ENCODE measurements around the gene ULBP2.
"Not testable (repeated sequence)": the region's sequence is repeated elsewhere in the genome, so short reads cannot be mapped to it uniquely, and the experiment has no call there.

Gene ULBP2, protein sequence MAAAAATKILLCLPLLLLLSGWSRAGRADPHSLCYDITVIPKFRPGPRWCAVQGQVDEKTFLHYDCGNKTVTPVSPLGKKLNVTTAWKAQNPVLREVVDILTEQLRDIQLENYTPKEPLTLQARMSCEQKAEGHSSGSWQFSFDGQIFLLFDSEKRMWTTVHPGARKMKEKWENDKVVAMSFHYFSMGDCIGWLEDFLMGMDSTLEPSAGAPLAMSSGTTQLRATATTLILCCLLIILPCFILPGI

DNA sequence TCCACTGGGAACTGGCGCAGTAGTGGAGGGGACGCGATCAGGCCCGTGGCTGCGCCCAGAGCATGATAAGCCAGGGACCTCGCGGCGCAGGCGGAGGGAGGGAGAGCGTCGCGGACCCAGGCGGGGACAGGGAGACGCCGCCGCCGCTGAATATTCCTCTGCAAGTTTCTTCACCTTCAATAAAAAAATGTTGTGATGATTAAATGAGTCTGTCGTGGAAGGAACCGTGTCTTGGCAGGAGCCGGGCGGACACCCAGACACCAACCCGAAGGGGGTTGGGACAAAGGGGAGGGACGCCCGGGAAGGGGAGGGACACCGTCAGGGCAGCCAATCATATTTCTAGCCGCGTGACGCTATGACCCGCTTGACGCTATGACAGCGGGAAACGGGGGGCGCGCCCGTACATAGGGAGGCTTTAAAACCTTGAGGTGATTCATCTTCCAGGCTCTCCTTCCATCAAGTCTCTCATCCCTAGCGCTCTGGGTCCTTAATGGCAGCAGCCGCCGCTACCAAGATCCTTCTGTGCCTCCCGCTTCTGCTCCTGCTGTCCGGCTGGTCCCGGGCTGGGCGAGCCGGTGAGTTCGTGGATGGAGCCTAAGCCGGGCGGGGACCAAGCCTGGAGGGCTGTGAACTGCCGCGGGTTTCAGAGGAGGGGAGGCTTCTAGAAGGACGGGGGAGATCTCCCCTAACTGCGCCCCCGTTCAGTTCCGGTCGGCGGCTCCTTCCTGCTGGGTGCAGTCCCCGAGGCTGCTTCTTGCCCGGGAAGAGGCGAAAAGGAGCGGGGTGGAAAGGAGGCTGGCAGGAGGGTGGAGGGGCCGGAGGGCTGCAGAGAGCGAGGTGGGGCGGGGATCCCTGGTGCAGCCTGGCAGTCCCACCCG lies at the start of gene ULBP2:
ULBP2 (plus strand) TSS at position 432 of the 878 bp plus-strand sequence; CDS start at position 491, 59 bp downstream.
- peak; percentile 70 to 87 (median 84) for DNase-seq

DNA sequence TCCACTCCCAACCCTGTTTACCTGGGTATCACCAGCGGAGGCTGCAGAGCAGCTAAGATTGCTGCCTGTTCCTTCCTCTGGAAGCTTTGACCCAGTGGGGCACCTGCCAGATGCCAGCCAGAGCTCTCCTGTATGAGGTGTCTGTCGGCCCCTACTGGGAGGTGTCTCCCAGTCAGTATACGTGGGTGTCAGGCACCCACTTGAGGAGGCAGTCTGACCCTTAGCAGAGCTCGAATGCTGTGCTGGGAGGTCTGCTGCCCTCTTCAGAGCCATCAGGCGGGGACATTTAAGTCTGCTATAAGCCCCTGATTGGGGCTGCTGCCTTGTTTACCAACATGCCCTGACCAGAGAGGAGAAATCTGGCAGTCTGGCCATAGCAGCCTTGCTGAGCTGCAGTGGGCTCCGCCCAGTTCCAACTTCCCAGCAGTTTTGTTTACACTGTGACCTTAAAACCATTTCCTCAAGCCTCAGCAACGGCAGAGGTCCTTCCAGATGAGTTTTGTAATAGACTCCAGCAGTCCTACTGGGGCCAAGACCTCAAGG lies 46.7 kb upstream of the ULBP2 start:
- DNase-seq: no peak

DNA sequence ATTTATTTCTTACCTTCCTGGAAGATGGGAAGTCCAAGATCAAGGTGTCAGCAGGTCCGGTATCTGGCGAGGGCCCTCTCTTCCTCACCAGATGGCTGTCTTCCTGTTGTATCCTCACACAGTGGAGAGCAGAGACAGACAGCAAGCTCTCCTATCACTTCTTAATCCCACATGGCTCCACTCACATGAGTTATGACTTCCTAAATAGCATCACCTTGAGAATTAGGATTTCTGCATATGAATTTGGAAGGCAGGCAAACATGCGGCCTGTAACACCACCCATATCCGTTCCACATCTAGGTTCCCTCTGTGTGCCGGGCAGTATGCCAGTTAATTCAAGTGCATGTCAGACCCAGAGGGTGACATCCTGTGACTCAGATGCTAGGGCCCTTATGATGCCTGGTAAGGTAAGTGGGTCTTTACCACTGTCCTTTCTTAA lies 46.0 kb upstream of the ULBP2 start:
- peak in 4 of 6 experiments; percentile 14 to 53 (median 40) for DNase-seq

DNA sequence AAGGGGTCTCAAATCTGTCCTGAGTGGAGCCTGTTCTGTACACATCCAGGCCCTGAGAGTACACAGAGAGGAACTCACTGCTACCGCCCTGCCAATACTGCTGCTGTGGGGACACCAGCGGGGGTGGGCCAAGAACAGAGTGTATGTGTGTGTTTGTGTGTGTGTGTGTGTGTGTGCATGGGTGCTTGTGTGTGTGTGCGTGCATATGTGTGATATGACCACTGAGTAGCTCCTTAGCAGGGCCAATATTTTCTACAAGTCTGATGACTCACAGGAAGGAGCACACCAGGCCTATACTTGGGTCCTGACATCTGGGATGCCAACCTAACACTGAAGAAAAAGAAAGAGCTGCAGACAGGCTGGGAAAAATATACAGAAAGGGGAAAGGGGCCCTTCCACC lies 45.3 kb upstream of the ULBP2 start:
- DNase-seq: no peak

DNA sequence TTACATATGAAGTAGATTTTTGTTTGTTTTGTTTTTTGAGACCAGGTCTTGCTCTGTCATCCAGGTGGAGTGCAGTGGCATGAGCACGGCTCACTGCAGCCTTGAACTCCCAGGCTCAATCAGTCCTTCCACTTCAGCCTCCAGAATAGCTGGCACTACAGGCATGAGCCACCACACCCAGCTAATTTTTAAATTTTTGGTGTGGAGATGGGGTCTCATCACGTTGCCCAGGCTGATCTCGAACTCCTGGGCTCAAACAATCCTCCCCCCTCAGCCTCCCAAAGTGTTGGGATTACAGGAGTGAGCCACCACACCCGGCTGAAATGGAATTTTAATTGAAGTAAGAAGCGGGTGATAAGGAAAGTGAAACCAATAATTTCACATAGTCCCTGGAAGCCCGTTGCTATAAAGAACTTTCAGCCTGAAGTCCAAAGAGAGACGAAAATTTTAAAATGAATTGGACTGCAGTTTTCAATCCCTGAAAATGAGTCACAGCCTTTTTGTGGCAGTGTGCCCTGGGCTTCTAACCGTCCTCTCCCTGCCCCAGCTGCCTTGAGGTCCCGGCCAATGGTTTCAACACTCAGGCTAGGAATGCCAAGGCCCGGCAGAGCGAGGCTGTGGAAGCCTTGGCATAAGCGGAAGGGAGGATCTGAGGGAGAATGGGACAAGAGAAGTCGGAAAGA lies 44.7 kb upstream of the ULBP2 start:
- no peak for DNase-seq

DNA sequence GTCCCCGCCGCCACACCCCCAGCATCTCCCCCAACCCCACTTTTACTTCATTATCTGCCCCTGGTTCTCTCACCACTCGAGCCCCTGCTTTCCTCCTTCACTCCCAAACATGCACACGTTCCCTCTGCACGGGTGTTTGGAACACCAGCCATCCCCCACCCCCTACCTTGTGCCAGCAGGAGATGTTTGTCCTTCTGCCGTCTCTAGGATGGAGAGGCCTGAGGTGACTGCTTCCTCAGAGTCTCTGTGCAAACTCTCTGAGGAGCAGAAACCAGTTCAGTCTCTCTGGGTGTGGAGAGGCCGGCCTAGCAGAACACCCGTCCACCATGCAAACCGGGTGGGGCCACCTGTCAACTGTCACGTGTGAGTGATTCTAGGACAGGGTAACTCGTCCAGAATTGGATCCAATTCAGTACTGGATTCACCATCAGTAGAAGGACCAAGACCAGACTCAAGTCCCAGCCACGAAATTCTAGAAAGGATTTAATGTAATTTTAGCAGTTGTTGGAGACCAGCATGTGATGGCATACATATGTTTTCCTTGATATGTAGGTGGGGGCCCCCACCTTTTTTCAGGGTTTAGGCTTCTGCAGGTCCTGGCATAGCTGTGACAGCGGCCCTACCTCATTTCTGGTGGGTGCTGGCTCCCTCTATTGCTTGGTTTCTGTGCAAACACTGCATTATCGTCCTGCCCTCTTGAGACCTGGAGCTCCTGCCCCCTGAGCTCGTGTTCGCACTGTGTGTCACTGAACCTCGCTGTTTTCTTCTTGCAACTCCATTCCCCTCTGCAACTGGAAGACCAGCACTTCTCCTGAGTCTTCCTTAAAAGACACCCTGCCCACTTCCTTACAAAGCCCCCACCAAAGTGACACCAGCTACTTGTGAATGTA lies 43.7 kb upstream of the ULBP2 start, which contains the start of gene RAET1E:
RAET1E (minus strand) TSS at position 259 of the 890 bp plus-strand sequence. CDS start 7,212 bp downstream, outside the sequence.
- DNase-seq: no peak

DNA sequence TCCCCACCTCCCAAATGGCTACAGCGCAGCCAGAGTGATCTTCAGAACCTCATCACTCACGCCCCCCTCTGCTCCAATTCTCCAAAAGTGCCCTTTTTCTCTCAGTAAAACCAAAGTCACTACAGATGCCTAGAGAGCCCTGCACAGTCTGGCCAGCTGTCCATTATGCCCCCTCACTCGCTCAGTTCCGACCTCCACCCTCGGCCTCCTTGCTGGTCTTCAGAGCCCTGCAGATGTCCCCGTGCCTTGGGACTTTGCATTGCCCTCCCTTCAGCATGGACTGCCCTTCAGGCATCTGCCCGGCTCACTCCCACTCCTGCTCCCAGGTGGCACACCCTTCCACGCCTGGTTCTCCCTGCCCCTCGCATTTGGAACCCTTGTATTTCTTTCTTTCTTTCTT lies 42.8 kb upstream of the ULBP2 start:
- DNase-seq: no peak

DNA sequence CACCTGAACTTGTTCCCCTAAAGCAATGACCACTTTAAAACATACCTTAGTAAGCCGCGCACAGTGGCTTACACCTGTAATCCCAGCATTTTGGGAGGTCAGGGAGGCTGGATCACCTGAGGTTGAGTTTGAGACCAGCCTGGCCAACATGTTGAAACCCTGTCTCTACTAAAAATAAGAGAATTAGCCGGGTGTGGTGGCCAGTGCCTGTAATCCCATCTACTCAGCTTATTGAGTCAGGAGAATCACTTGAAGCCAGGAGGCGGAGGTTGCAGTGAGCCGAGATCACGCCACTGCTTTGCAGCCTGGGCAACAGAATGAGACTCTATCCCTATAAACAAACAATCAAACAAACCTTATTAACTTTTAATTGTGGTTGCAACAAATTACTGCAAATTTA lies 42.3 kb upstream of the ULBP2 start:
- no peak for DNase-seq

DNA sequence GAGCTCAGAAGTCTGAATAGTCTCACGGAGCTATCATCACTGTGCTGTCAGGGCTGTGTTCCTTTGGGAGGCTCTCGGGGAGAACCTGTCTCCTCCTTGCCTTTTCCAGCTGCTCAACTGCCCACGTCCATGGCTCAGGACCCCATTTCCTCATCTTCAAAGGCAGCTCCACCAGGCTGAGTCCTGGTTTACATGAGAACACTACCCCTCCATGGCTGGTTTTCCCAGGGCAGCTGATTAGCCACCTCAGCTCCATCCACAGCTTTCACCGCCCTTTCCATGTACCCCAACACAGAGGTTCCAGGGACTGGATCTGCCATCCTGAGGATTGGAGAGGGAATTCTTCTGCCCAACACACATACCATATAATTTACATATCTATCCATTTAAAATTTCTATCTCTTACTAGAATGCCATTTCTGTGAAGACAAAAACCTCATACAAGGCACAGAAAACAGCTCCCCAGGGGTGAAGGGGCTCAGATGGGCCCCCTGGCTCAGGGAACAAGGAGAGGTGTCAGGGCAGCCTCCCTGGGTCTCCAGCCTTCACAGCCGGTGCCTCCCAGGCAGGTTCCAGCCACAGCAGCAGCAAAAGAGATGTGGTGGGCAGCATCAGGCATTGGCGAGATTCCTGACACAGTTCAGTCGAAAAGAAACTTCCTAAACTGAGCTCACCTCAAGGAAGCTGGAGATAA lies 41.7 kb upstream of the ULBP2 start:
- DNase-seq: no peak

DNA sequence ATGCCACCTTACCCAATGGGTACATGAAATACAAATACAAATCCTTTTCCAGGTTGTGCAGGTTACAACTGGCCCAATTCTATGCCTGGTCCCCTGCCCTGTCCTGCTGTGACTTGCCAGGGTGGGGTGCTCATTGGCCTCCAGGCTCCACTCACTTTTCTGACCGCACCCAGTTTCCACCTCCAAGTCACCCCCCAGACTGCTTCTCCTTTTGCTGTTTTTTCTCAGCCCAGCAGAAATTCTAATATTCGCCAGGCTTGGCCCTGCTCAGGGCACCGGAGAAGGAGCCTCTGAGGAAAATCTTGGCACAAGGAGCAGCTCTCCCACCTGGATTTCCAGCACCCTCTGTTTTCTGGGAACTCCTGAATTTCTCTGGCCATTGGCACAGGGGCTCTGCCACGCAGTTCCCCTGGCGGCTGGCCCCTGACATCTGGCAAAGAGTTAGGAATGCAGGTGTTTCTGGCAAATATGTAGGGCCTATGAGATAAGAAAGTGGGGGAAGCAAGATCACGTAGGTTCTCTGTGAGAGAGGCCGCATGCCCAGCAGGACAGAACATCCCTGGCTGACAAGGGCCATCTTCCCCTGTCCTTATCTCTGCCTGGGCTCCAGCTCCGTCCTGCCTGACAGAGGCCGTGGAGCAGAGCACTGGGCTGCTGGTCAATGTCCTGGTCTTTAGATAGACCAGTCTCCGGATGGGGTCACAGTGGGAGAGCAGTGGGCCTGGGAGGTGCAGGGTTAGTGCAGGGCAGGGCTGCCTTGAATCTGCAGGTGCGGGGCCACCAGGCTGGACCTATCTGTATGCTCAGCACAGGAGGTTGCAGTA lies 41.0 kb upstream of the ULBP2 start:
- no peak for DNase-seq

DNA sequence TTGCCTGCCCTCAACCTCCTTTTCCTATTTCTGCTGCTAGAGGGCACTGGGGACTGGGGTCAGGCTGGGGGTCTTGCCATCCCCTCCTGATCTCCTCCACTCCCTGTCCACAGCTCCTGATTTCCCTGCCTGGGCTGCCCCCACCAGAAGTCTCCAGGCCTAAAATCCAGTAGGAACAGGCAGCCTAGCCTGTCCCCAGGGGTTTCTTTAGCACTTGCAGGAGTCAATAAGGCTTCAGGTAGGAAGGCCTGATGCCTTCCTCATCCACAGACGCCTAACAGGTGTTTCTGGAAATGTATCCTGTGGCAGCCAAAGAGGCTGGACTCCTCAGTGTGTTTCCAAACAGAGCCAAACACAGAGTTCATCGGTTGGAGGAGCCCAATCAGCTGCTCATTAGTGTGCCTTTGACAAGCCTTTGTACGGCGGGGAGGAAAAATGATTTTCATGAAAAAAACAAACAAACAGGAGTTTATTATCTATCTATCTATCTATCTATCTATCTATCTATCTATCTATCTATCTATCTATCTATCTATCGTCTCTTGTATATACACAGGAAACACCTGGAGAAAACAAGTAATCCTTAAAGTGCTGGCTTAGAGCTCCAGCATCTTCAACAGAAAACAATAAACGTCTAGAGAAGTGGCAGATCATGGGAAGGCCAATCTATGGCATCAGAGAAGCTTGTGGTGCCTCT lies 40.2 kb upstream of the ULBP2 start:
- no peak for DNase-seq

DNA sequence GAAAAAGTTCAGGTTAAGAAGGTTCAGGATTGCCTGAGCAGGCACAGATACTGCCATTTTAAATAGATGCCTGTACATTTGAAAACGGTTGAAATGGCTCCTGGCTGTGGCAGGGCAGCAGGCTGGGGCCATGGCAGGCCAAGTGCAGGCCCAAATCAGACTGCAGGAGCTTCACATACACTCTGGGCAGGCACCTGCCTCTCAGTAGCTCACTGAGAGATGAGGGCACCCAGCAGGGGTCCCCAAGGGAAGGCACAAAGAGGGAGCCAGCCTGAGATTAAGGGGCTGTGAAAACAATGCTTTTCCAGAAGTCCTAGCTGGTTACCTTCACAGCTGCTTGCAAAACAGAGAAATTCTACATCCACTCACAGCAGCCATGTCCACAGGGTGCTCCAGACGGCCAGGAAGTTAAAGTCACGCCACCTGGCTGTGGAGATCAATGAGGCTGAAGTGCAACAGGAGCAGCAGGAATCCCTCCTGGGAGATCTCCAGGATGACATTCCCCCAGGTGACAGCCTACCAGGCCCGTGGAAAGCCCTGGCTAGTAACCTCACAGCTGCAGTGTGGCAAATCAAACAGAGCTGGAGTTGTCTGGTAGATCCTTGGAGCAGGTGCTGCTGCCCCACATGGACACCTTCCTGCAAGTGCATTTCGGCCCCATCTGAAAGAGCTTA lies 37.7 kb upstream of the ULBP2 start:
- DNase-seq: no peak

DNA sequence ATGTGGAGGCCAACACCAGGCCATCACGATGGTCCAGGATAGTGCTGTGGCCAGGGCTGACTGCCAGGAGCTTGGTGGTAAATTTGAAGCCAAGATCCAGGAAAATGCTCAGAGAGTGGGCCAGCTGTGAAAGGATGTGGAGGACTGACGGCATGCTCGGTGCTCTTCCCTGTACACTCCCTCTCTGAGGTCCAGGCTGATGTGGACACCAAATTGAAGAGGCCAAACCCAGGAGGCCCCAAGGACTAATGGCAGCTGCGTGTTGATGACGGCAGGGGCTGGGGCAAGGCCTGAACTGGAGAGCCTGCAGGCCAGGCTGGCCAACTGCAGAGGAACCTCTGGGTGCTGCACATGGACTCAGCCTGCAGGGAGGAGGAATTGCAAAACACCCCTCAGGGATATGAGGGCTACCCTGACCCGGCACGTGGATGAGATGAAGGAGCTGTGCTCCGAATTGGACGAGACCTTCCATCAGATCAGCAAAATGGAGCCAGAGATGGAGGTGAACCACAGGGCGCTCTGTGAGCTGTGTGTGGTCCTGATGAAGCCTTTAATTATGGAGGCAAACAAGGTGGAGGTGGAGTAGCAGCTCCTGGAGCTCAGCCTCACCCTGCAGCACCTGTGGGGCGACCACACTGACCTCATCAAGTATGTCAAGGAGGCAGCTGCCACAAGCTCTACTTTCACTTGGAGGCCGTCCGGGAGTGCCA lies 37.0 kb upstream of the ULBP2 start:
- DNase-seq: no peak

DNA sequence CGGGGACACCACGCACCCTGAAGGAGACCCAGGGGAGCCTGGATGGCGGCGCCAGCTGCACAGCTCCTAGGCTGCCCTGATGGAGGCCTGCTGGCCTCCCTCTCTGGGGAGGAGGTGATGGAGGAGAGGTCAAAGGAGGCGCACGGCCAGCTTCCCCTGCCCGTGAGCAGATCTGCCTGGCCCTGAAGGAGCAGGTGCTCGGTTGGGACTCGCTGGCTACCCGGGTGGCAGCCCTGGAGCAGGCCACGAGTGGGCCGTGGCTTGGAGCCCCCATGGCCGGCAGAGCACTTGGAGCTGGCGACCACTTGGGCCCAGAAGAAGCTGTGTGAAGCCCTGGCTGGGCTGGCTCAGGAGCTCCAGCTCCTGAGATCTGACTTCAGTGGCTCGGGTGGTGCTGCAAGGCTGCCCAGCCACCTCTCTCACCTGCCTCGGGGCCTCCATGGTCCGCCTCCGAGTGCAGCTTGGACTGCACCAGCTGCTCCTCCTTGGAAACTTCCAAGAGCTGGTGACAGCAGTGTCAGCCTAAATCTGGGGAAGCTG lies 36.4 kb upstream of the ULBP2 start:
- no peak for DNase-seq

DNA sequence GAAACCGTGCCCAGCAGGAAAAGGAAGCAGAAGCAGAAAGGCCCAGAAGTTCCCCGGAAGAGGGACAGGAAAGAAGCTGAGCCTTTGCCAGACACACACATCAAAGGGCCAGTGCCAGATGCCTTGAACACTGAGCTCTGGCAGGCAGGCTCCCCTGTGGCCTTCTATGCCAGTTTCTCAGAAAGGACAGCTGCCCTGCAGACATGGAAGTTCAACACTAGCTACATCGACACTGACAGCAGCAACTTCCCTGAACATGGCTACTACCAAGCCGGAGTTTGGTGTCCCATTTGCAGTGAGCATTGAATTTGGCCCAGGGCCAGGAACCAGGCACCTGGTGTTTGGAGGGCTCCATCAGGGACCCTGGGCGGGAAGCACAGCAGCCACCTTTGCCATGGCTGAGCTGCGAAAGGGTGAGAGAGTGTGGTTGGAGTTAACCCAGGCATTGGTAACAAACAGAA lies 35.9 kb upstream of the ULBP2 start:
- DNase-seq: no peak

DNA sequence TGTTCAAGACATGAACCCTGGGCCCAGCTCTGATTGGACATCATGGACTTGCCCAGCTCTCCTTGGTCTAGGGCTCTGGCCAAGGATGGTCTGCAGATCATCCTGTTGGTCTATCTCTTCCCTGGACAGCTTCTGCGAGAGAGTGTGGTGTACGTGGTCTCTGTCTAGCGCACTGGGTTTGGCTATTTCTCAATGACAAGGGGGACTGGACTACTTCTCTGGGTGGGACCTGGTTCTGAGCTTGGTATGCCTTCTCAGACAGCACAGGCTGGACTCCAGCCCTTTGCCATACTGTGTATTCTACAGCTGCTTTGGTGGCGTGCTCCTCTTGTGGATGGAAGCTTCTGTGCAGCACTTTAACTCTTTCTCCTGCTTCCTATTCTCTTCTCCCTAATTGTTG lies 35.4 kb upstream of the ULBP2 start:
- DNase-seq: no peak

DNA sequence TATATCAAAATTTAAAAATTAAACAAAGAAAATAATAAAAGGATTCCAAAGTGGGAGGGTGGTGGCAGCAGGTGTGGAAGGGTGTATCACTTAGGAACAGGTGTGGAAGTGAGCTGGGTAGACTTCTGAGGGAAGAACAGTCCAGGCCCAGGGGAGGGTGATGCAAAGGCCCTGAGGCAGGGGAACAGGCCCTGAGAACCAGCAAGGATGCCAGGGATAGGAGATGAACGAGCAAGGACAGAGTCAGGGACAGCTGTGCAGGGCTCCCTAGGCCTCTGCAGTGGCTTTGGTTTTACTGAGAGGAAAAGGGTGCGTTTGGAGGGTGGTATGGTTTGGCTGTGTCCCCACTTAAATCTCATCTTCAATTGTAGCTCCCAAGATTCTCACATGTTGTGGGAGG lies 34.5 kb upstream of the ULBP2 start:
- no peak for DNase-seq

DNA sequence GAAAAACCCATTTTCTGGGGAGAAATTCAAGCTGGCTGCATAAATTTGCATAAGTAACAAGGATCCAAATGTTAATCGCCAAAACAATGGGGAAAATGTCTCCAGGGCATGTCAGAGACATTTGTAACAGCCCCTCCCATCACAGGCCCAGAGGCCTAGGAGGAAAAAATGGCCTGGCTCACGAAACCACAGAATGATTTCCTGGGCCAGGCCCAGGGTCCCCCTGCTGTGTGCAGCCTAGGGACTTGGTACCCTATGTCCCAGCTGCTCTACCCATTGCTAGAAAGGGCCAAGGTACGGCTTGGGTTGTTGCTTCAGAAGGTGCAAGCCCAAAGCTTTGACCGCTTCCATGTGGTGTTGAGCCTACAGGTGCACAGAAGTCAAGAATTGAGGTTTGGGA lies 33.3 kb upstream of the ULBP2 start:
- DNase-seq: not testable (repeated sequence)
